Measurements from ENCODE around the gene ADAP1. TPM values are rescaled to one million over a fixed set of nuclear protein-coding genes. Genes with fewer than 3 reads are reported as not detected.

Gene ADAP1
- total RNA-seq, 2 donors from 2014 or later = 3.8 to 6.5 TPM

DNA sequence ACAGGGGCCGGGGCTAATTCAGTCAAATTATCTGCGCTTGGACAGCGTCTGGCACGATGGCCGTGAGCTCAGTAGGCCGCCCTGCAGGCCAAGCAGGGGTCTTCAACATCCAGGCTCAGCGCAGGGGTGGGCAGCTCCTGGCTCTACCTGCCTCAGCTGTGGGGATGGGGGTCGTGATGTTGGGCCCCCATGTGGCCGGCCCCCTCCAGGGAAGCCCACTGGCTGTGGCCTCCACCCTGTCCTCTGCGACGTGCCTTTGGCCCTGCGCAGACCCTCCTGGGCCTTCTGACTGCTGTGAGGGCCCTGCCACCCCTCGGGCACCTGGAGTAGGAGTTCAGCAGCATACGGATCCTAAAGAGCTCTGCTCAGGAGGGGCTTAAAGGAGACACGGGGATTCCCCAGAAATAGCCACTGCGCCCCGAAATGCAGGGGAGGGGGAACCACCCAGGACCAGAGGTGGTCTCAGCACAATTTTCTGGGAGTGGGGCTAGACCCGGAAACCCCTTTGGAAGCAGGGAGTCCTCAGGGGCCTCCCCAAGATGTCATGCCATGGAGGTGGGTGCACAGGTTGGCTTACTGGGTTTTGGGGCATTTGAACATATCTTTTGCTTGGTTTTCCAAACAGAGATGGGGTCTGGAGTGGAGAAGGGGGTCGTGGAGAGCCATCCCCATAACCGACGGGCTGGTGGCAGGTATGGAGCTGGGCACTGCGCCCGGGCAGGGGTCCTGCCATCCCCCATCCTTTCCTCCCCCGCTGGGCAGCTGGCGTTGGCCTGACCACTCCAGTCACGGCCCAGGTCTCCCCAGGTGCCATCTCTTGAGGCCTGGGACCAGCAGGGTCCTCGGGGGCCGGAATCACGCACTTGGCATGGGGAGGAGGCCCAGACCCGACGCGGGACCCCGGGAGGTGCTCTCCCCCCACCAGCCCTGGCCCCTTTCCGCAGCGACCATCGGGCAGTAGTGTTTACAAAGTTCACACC is 4.0 kb upstream of the ADAP1 start:
- Histone ChIP-seq H3K9me3 (ENCODE audit: control insufficient read depth, low read length) (no peaks in the 10 kb centered on the region), H3K27ac (ENCODE audit: low read depth, low read length) (no peak overlapping the region), H3K4me1 (ENCODE audit: control insufficient read depth, insufficient read depth, low read length) (no peaks in the 10 kb centered on the region), H3K9ac (ENCODE audit: extremely low read depth, low read length, poor library complexity, severe bottlenecking) (no peak overlapping the region), H3K27me3 (ENCODE audit: control insufficient read depth, insufficient read depth, low read length, poor library complexity, severe bottlenecking) (peaks cover 17% of the 10 kb centered on the region), H3K4me3 (ENCODE audit: low read length) (no peak overlapping the region), H3K36me3 (ENCODE audit: control insufficient read depth, insufficient read depth, low read length) (no peaks in the 10 kb centered on the region)
- DNase-seq = no peak
- WGBS, 2 experiments (ENCODE audit: insufficient coverage in 1 of 2, insufficient read length in 1 of 2) = 90 to 91% methylated on average over 16 to 36 of the region's 36 CpGs
- no peak overlapping the region for H3K4me3 Mint-ChIP-seq
- no peak overlapping the region for H3K27ac Mint-ChIP-seq
- no peaks in the 10 kb centered on the region for H3K4me1 Mint-ChIP-seq
- H3K36me3 Mint-ChIP-seq (ENCODE audit: low read depth) = no peaks in the 10 kb centered on the region
- TF ChIP-seq, protein P1, sequence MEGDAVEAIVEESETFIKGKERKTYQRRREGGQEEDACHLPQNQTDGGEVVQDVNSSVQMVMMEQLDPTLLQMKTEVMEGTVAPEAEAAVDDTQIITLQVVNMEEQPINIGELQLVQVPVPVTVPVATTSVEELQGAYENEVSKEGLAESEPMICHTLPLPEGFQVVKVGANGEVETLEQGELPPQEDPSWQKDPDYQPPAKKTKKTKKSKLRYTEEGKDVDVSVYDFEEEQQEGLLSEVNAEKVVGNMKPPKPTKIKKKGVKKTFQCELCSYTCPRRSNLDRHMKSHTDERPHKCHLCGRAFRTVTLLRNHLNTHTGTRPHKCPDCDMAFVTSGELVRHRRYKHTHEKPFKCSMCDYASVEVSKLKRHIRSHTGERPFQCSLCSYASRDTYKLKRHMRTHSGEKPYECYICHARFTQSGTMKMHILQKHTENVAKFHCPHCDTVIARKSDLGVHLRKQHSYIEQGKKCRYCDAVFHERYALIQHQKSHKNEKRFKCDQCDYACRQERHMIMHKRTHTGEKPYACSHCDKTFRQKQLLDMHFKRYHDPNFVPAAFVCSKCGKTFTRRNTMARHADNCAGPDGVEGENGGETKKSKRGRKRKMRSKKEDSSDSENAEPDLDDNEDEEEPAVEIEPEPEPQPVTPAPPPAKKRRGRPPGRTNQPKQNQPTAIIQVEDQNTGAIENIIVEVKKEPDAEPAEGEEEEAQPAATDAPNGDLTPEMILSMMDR (conservative IDR thresholded peaks at IDR 0.05) = peak; percentile 56
- H3K9me3 Mint-ChIP-seq = peaks cover 1% of the 10 kb centered on the region
- peaks cover 12% of the 10 kb centered on the region for H3K27me3 Mint-ChIP-seq (ENCODE audit: insufficient read depth)

DNA sequence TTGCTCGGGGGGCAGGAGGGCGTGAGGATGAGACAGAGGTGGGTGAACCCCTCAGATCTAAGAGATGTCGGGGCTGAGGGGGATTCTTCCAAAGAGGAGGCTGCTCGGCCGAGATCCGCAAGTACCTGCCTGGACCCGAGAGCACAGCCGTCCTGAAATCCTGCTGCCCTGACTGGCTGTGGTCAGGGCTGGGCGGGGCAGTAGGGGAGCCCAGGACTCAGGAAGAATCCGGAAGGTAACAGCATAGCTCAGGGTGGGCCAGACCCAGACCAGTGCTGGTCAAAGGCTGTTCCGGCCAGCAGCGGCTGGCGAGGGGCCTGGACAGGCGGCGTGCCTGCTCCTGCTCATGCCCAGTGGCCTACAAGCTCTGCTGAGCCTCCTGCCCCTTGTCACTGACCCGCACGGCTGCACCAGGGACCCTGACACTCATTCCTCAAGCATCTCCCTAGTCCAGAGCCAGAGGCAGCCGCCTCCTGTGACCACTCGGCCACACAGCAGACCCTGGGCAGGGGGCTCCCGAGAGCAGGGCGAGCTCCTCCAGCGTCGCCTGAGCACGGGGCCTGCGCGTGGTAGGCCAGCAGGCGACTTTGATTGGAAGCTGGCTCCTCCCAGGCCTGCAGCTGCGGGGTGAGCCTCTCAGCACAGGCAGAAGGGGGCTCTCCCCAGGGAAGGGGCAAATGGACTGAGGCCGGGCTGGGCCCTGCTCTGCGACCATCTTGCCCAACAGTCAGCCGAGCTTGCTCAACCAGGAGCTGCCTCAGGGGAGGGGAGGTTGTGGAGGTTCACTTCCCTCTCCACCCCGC is 3.1 kb upstream of the ADAP1 start:
- no peak overlapping the region for H3K4me3 Mint-ChIP-seq
- H3K4me1 Mint-ChIP-seq = no peaks in the 10 kb centered on the region
- H3K27ac Mint-ChIP-seq = no peak overlapping the region
- peak; percentile 82 for DNase-seq
- Histone ChIP-seq H3K27me3 (ENCODE audit: control insufficient read depth, insufficient read depth, low read length, poor library complexity, severe bottlenecking) (peaks cover 26% of the 10 kb centered on the region), H3K4me3 (ENCODE audit: low read length) (no peak overlapping the region), H3K9ac (ENCODE audit: extremely low read depth, low read length, poor library complexity, severe bottlenecking) (no peak overlapping the region), H3K9me3 (ENCODE audit: control insufficient read depth, low read length) (no peaks in the 10 kb centered on the region), H3K4me1 (ENCODE audit: control insufficient read depth, insufficient read depth, low read length) (no peaks in the 10 kb centered on the region), H3K27ac (ENCODE audit: low read depth, low read length) (no peak overlapping the region), H3K36me3 (ENCODE audit: control insufficient read depth, insufficient read depth, low read length) (no peaks in the 10 kb centered on the region)
- WGBS, 2 experiments (ENCODE audit: insufficient coverage in 1 of 2, insufficient read length in 1 of 2) = 87 to 91% methylated on average over 11 to 32 of the region's 32 CpGs
- peaks cover 1% of the 10 kb centered on the region for H3K9me3 Mint-ChIP-seq
- no peaks in the 10 kb centered on the region for H3K36me3 Mint-ChIP-seq (ENCODE audit: low read depth)
- peaks cover 13% of the 10 kb centered on the region for H3K27me3 Mint-ChIP-seq (ENCODE audit: insufficient read depth)
- TF ChIP-seq, protein P1 (conservative IDR thresholded peaks at IDR 0.05) = no peak

DNA sequence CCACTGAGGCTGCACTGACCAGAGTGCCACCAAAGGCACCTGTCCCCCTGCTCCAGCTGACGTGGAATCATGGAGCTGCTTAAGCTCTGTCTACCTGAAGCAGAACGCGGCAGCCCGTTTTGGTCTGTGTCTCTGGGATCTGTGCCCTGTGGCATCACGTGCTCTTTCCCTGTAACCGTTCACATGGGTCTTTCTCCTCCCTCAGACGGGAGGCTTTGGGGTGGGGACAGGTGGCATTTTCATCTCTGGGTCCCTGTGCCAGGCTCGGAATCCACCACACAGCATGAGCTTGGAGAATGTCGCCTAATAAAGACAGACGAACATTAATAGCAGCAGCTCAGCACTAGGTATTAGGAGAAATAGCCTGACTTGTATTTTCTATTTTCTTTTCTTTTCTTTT is 1.6 kb upstream of the ADAP1 start:
- no peak overlapping the region for H3K9ac ChIP-seq (ENCODE audit: extremely low read depth, low read length, poor library complexity, severe bottlenecking)
- no peaks in the 10 kb centered on the region for H3K36me3 ChIP-seq (ENCODE audit: control insufficient read depth, insufficient read depth, low read length)
- no peak overlapping the region for H3K4me3 Mint-ChIP-seq
- no peak overlapping the region for H3K4me3 ChIP-seq (ENCODE audit: low read length)
- H3K27ac Mint-ChIP-seq = no peak overlapping the region
- DNase-seq = no peak
- peaks cover 19% of the 10 kb centered on the region for H3K27me3 Mint-ChIP-seq (ENCODE audit: insufficient read depth)
- H3K9me3 ChIP-seq (ENCODE audit: control insufficient read depth, low read length) = no peaks in the 10 kb centered on the region
- H3K27me3 ChIP-seq (ENCODE audit: control insufficient read depth, insufficient read depth, low read length, poor library complexity, severe bottlenecking) = peaks cover 32% of the 10 kb centered on the region
- 89 to 92% methylated on average over 8 to 10 of the region's 10 CpGs for WGBS, 2 experiments (ENCODE audit: insufficient coverage in 1 of 2, insufficient read length in 1 of 2)
- no peak overlapping the region for H3K27ac ChIP-seq (ENCODE audit: low read depth, low read length)
- H3K9me3 Mint-ChIP-seq = no peaks in the 10 kb centered on the region
- TF ChIP-seq, protein P1 (conservative IDR thresholded peaks at IDR 0.05) = no peak
- H3K4me1 Mint-ChIP-seq = no peaks in the 10 kb centered on the region
- no peaks in the 10 kb centered on the region for H3K4me1 ChIP-seq (ENCODE audit: control insufficient read depth, insufficient read depth, low read length)
- no peaks in the 10 kb centered on the region for H3K36me3 Mint-ChIP-seq (ENCODE audit: low read depth)
